Central memory CD8-positive, alpha-beta T cell (primary cell): ENCODE measurements around the gene HOXD11.

Experiments used
- ATAC-seq: fragments of 150-1000 bp; cut with Tn5 transposase; replicated peaks from 2 replicates; pipeline ENCODE4 v1.10.0; 2022; ENCODE audit warnings: mild to moderate bottlenecking, moderate FRiP score, moderate number of reproducible peaks; ENCODE audit not compliant: poor library complexity, severe bottlenecking; ENCODE audit errors: extremely low read depth
- DNase-seq, 2 donors: peaks; one replicate each; pipeline ENCODE4 v3.0.0; 2021; ENCODE audit warnings: low spot score in 2 of 2
- H3K27ac Mint-ChIP-seq: one replicate; pipeline ENCODE4 v1.8.0; 2022; ENCODE audit warnings: low read depth, mild to moderate bottlenecking, moderate library complexity, mixed read lengths
- H3K27me3 Mint-ChIP-seq: one replicate; pipeline ENCODE4 v1.8.0; 2022; ENCODE audit warnings: mixed read lengths
- H3K36me3 Mint-ChIP-seq: one replicate; pipeline ENCODE4 v1.8.0; 2022; ENCODE audit warnings: mild to moderate bottlenecking, moderate library complexity, mixed read lengths; ENCODE audit not compliant: insufficient read depth
- H3K4me1 Mint-ChIP-seq: one replicate; pipeline ENCODE4 v1.8.0; 2022; ENCODE audit warnings: mixed read lengths
- H3K4me3 Mint-ChIP-seq: one replicate; pipeline ENCODE4 v1.8.0; 2022; ENCODE audit warnings: mild to moderate bottlenecking, moderate library complexity, mixed read lengths
- H3K9me3 Mint-ChIP-seq: one replicate; pipeline ENCODE4 v1.8.0; 2022; ENCODE audit warnings: mixed read lengths

The HOXD11 gene

GRCh38 chr2:176126929-176127773 is 20.1 kb downstream of the HOXD11 start:
- peak; percentile 50 to 65 for DNase-seq
- H3K36me3 Mint-ChIP-seq = peaks cover 30% of the 10 kb centered on the region
- peak overlapping the region; percentile 54 for H3K4me3 Mint-ChIP-seq
- no peaks in the 10 kb centered on the region for H3K9me3 Mint-ChIP-seq
- peaks cover 81% of the 10 kb centered on the region for H3K27me3 Mint-ChIP-seq
- H3K27ac Mint-ChIP-seq = no peak overlapping the region
- no peak for ATAC-seq
- peaks cover 26% of the 10 kb centered on the region for H3K4me1 Mint-ChIP-seq

GRCh38 chr2:176127774-176128072 is 20.6 kb downstream of the HOXD11 start:
- Mint-ChIP-seq H3K27ac (peak overlapping the region; percentile 60), H3K4me3 (peak overlapping the region; percentile 54), H3K36me3 (peaks cover 34% of the 10 kb centered on the region), H3K4me1 (peaks cover 31% of the 10 kb centered on the region), H3K9me3 (no peaks in the 10 kb centered on the region), H3K27me3 (peaks cover 87% of the 10 kb centered on the region)
- no peak for DNase-seq
- ATAC-seq = no peak

DNA sequence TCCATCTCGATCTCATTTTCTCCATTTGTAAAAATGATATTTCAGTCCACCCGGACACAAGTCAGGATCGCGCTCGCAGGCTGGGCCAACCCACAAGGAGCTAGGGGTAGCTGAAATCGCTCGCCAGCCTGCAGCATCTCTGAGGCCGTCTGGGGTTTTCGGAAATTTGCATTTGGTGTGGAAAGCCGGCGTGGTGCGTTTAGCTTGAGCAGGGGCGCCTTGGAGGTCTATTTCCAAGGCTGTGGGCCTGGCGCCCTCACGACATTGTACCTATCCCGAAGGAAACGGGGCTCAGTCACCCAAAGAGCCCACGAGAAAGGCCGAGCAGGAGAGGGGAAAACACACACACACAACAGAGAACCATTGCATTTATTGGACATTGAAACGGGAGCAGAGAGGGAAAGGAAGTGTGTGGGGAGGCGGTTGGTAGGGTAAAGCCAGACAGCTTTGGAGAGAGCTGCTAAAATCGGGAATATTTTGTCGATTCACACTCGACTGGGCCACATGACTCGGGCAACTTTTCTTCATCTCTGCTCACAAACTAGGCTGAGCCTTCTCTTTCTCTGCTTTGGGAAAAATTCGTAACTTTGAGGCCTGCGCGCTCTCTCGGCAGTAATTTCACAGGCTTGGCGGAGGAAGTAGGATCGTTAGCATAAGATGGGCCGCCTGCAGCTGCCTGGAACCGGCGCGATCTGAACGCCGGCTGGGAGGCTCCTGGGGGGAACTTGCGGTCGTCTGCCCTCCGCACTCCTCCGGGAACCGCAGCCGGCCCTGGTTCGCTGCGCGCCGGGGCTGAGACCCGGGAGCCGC is 21.3 kb downstream of the HOXD11 start:
- Mint-ChIP-seq H3K27ac (peak overlapping the region; percentile 60), H3K36me3 (peaks cover 34% of the 10 kb centered on the region), H3K4me1 (peaks cover 31% of the 10 kb centered on the region), H3K9me3 (no peaks in the 10 kb centered on the region), H3K4me3 (peak overlapping the region; percentile 54), H3K27me3 (peaks cover 91% of the 10 kb centered on the region)
- no peak for ATAC-seq
- no peak for DNase-seq

DNA sequence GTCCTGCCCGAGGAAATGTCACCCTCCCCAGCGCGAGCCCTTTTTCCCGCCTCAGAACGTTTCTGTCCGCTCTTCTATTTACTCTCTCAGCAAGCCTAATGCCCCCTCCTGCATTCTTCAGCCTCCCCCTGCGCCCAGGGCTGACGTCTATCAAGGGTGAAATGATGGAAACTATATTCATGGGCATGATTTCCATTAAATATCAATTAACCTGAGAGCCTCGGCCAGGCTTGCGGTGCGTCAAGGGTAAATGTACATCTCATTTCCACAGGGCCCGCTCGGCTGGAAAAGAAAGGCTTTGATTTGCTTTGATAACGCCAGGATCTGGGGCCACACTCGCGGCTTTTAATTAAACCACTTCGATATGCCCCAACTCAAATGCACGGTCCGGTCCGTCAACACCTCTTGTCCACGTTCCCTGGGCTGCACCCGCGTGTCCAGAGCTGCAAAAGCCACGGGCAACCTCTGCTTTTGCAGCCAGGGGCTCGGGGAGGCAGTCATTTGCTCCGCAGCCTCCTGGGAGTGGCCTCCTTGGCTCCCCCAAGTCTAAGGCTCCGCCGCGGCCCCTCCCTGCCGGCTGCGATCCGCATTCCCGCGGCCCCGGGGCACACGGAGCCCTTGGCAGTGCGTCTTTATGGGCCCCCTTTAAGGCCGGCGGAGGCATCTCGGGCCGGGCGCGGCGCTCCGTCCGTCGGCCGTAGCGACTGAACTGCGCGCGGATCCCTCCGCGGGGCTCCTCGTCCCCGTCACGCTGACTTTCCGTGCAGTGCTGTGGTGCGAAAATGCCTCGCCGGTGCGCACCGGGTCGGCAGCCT is 22.1 kb downstream of the HOXD11 start, which contains the start of gene HOXD8:
Gene HOXD8 (plus strand): TSS at position 724 of the 815 bp plus-strand sequence. CDS start 662 bp downstream, outside the sequence.
- DNase-seq (no peak), ATAC-seq (no peak)
- Mint-ChIP-seq H3K9me3 (no peaks in the 10 kb centered on the region), H3K27ac (peak within 1 kb of the TSS; percentile 60), H3K4me1 (peaks cover 31% of the 10 kb centered on the region), H3K36me3 (peaks cover 30% of the 10 kb centered on the region), H3K27me3 (peaks cover 91% of the 10 kb centered on the region), H3K4me3 (peak within 1 kb of the TSS; percentile 69)

DNA sequence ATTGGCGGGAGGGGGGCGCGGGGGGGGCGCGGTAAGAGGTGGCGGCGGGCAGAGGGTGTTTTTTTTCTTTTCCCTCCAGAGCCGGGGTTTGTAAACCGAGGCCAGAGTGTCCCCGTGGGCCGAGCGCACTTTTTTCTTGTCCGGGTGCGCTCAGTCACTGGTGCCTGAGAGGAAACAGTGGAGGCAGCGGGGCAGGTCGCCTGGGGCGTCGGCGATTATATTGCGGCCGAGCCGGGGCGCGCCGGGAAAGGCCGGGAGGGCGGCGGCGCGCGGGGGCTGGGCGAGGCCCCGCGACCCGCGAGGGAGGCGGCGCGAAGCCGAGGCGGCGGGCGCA is 22.7 kb downstream of the HOXD11 start:
- peak overlapping the region; percentile 25 for H3K4me3 Mint-ChIP-seq
- ATAC-seq (no peak), DNase-seq (no peak)
- H3K27ac Mint-ChIP-seq = no peak overlapping the region
- H3K36me3 Mint-ChIP-seq = peaks cover 28% of the 10 kb centered on the region
- peaks cover 31% of the 10 kb centered on the region for H3K4me1 Mint-ChIP-seq
- peaks cover 90% of the 10 kb centered on the region for H3K27me3 Mint-ChIP-seq
- H3K9me3 Mint-ChIP-seq = no peaks in the 10 kb centered on the region

- peak; percentile 22 for ATAC-seq
- peaks cover 28% of the 10 kb centered on the region for H3K36me3 Mint-ChIP-seq
- peak overlapping the region; percentile 69 for H3K4me3 Mint-ChIP-seq
- peak overlapping the region; percentile 55 for H3K27ac Mint-ChIP-seq
- H3K4me1 Mint-ChIP-seq = peaks cover 34% of the 10 kb centered on the region
- no peaks in the 10 kb centered on the region for H3K9me3 Mint-ChIP-seq
- no peak for DNase-seq
- H3K27me3 Mint-ChIP-seq = peaks cover 90% of the 10 kb centered on the region
Measured at GRCh38 chr2:176130147-176130956, 23.3 kb downstream of the HOXD11 start.

GRCh38 chr2:176130957-176131847 is 24.1 kb downstream of the HOXD11 start:
- Mint-ChIP-seq H3K4me1 (peaks cover 40% of the 10 kb centered on the region), H3K27me3 (peaks cover 90% of the 10 kb centered on the region), H3K4me3 (peak overlapping the region; percentile 69), H3K27ac (peak overlapping the region; percentile 55), H3K9me3 (no peaks in the 10 kb centered on the region), H3K36me3 (peaks cover 30% of the 10 kb centered on the region)
- DNase-seq = no peak
- ATAC-seq = no peak

- no peak for ATAC-seq
- Mint-ChIP-seq H3K27me3 (peaks cover 90% of the 10 kb centered on the region), H3K4me3 (peak overlapping the region; percentile 72), H3K27ac (no peak overlapping the region), H3K9me3 (no peaks in the 10 kb centered on the region), H3K4me1 (peaks cover 40% of the 10 kb centered on the region), H3K36me3 (peaks cover 30% of the 10 kb centered on the region)
- no peak for DNase-seq
Measured at GRCh38 chr2:176131848-176132158, 24.7 kb downstream of the HOXD11 start.

DNA sequence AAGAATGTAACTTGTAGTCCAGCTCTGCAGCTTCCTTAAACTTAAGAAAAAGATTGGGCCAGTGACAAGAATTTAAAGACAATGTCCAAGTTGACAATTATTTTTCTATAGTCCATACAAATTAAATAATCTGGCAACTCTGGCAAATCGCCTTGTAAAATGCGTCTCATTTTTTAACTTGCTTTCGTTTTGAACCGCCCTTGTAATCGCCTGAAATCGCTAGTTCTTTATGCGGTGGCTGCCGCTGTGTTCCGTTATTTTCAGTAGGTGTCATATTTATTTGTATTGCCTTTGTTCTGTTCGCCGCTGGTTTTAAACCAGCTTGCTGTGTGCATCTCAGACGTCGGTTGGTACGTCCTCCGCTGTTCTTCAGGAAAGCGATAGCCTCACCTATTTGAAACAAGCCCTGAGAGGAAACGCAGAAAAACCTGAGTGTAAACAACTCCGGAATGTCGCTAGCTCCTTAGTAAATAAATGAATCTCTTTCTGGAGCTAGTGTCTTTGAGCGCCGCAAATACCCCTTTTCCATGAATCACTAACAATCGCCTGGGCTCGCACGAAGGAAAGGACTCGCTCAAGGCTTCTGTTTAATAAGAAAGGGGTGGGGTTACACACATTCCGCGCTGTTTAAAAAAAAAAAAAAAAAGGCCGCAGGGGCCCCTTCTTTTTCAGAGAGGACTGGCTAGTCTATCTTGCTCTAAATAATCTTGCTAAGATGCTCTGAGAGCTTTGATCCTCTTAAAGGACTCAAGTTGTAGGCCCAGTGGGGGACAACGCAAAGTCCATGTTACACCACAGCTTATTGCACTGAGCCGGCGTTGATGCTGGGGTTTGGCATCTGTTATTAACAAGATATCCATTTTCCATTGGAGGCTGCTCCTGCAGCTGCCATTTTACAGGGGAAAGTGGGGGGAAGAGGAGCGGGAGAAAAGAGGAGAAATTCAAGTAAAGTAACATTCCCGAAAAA is 25.4 kb downstream of the HOXD11 start:
- ATAC-seq = peak; percentile 33
- Mint-ChIP-seq H3K4me3 (peak overlapping the region; percentile 72), H3K4me1 (peaks cover 39% of the 10 kb centered on the region), H3K36me3 (peaks cover 30% of the 10 kb centered on the region), H3K27me3 (peaks cover 90% of the 10 kb centered on the region), H3K27ac (no peak overlapping the region), H3K9me3 (no peaks in the 10 kb centered on the region)
- DNase-seq = no peak

GRCh38 chr2:176133389-176133788 is 26.3 kb downstream of the HOXD11 start:
- DNase-seq = no peak
- Mint-ChIP-seq H3K4me3 (no peak overlapping the region), H3K36me3 (peaks cover 24% of the 10 kb centered on the region), H3K4me1 (peaks cover 32% of the 10 kb centered on the region), H3K27me3 (peaks cover 90% of the 10 kb centered on the region), H3K27ac (no peak overlapping the region), H3K9me3 (no peaks in the 10 kb centered on the region)
- no peak for ATAC-seq
